Sigmoid colon (tissue), 7 donors: ENCODE results near the gene USP15. TPM values are rescaled to one million over a fixed set of nuclear protein-coding genes. Genes with fewer than 3 reads are reported as not detected.

Experiments
- DNase-seq: peaks from one replicate; pipeline ENCODE4 v3.0.0-alpha.2; 2019
- H3K27ac ChIP-seq, 4 donors: fragments of 200-600 bp; sonication (generic); one replicate each; pipeline ENCODE4 v1.5.1; 2016 to 2019; ENCODE audit warnings: mild to moderate bottlenecking in 1 of 4
- H3K27me3 ChIP-seq, 3 donors: fragments of 200-600 bp; sonication (generic); one replicate each; pipeline ENCODE4 v1.5.1; 2019; ENCODE audit warnings: mild to moderate bottlenecking in 1 of 3
- H3K36me3 ChIP-seq, 4 donors: fragments of 200-600 bp; sonication (generic); one replicate each; pipeline ENCODE4 v1.5.1; 2016 to 2019
- H3K4me1 ChIP-seq, 4 donors: fragments of 200-600 bp; sonication (generic); one replicate each; pipeline ENCODE4 v1.5.1; 2017 to 2019
- H3K4me3 ChIP-seq, 4 donors: fragments of 200-600 bp; sonication (generic); one replicate each; pipeline ENCODE4 v1.5.1; 2017 to 2019; ENCODE audit warnings: mild to moderate bottlenecking in 2 of 4, moderate library complexity in 1 of 4
- H3K9me3 ChIP-seq, 4 donors: fragments of 200-600 bp in 3 of 4; sonication (generic) in 3 of 4; one replicate each; pipeline versions ENCODE4 v1.5.1 to v1.6.1; 2013 to 2019
- EP300 ChIP-seq, 4 donors: sonication (generic); formaldehyde crosslinking; IDR thresholded peaks; one replicate each; pipeline ENCODE4 v1.6.1; 2017; ENCODE audit warnings: antibody characterized with exemption in 4 of 4
- POLR2A ChIP-seq, 2 donors: fragments of 450-650 bp; IDR thresholded peaks; one replicate each; pipeline ENCODE4 v1.6.1; 2016; ENCODE audit warnings: antibody characterized with exemption in 2 of 2, mild to moderate bottlenecking in 2 of 2, moderate library complexity in 2 of 2
- POLR2AphosphoS5 ChIP-seq, 4 donors: sonication (generic); formaldehyde crosslinking; IDR thresholded peaks; one replicate each; pipeline ENCODE4 v1.6.1; 2017; ENCODE audit warnings: antibody characterized with exemption in 4 of 4
- whole genome bisulfite sequencing, 2 donors: extraction: QIAGEN DNeasy Blood & Tissue Kit; methylation state at CpG; one replicate each; pipeline ENCODE4 v1.1.7; 2013; 5-methylcytosine and 5-hydroxymethylcytosine counted together
- intact Hi-C: fragments of 100-400 bp; cut with DNase I; formaldehyde crosslinking; loops from one replicate; pipeline ENCODE4 v1.15.1; 2023
- polyA plus RNA-seq, 3 donors: library from polyadenylated mRNA; stranded (reverse); fragments of 200-250 nt; gene quantifications; one replicate each; pipeline ENCODE4 v1.2.3, GENCODE V29; 2013
- total RNA-seq, 4 donors: library from RNA; depleted of rRNA; stranded (reverse); fragments of >200 nt; gene quantifications; one replicate each; pipeline ENCODE4 v1.1.0, GENCODE V29; 2016
- TF ChIP-seq, protein P1 (sequence below), 4 experiments: fragments of 450-650 bp in 3 of 4; fragments of 200-600 bp in 1 of 4; IDR thresholded peaks; one replicate each; pipeline ENCODE4 v1.5.1; 2016 to 2019; ENCODE audit warnings: antibody characterized with exemption in 4 of 4, mild to moderate bottlenecking in 3 of 4, moderate library complexity in 2 of 4
- donor health status: healthy with polysubstance abuse.
- donor health status: Bipolar disorder and iron deficiency.
- donor health status: healthy.

Gene USP15
- total and polyA plus RNA-seq, 7 donors, result 22.2 to 78.4 (median 63.7) TPM

GRCh38 chr12:62305778-62306177 lies 45.6 kb downstream of the USP15 start:
- TF ChIP-seq EP300 (IDR thresholded peaks at IDR 0.05) (no peak), POLR2A (IDR thresholded peaks at IDR 0.05) (no peak), POLR2AphosphoS5 (IDR thresholded peaks at IDR 0.05) (no peak)
- TF ChIP-seq, protein P1, sequence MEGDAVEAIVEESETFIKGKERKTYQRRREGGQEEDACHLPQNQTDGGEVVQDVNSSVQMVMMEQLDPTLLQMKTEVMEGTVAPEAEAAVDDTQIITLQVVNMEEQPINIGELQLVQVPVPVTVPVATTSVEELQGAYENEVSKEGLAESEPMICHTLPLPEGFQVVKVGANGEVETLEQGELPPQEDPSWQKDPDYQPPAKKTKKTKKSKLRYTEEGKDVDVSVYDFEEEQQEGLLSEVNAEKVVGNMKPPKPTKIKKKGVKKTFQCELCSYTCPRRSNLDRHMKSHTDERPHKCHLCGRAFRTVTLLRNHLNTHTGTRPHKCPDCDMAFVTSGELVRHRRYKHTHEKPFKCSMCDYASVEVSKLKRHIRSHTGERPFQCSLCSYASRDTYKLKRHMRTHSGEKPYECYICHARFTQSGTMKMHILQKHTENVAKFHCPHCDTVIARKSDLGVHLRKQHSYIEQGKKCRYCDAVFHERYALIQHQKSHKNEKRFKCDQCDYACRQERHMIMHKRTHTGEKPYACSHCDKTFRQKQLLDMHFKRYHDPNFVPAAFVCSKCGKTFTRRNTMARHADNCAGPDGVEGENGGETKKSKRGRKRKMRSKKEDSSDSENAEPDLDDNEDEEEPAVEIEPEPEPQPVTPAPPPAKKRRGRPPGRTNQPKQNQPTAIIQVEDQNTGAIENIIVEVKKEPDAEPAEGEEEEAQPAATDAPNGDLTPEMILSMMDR (IDR thresholded peaks at IDR 0.05), result no peak

GRCh38 chr12:62306569-62307530 lies 46.6 kb downstream of the USP15 start:
- 92 to 95% methylated on average over 7 of the region's 7 CpGs for WGBS, 2 donors
- peaks cover 0 to 55% (median 11%) of the 10 kb centered on the region in 4 donors for H3K36me3 ChIP-seq

More at GRCh38 chr12:62305778-62306177, 45.6 kb downstream of the USP15 start:
- DNase-seq, result no peak
- Histone ChIP-seq H3K9me3 (no peaks in the 10 kb centered on the region), H3K27me3 (no peaks in the 10 kb centered on the region), H3K4me1 (peaks cover 0 to 17% (median 4%) of the 10 kb centered on the region in 4 donors), H3K36me3 (peaks cover 0 to 55% (median 11%) of the 10 kb centered on the region in 4 donors), H3K27ac (no peak overlapping the region), H3K4me3 (no peak overlapping the region)
- WGBS, 2 donors, result 99% methylated on average over 8 of the region's 8 CpGs
- intact Hi-C loops, result no loop called here

GRCh38 chr12:62308201-62308600 lies 48.0 kb downstream of the USP15 start:
- DNase-seq, result no peak
- TF ChIP-seq POLR2AphosphoS5 (IDR thresholded peaks at IDR 0.05) (no peak), EP300 (IDR thresholded peaks at IDR 0.05) (no peak), POLR2A (IDR thresholded peaks at IDR 0.05) (no peak)
- TF ChIP-seq, protein P1 (IDR thresholded peaks at IDR 0.05), result no peak
- Histone ChIP-seq H3K36me3 (peaks cover 0 to 47% (median 11%) of the 10 kb centered on the region in 4 donors), H3K9me3 (no peaks in the 10 kb centered on the region), H3K4me1 (peaks cover 0 to 24% (median 1%) of the 10 kb centered on the region in 4 donors), H3K27ac (no peak overlapping the region), H3K4me3 (no peak overlapping the region), H3K27me3 (no peaks in the 10 kb centered on the region)
- intact Hi-C loops, result no loop called here
- WGBS, 2 donors, result 98% methylated on average over 3 of the region's 3 CpGs

More at GRCh38 chr12:62306569-62307530, 46.6 kb downstream of the USP15 start:
- peaks cover 0 to 12% (median 1%) of the 10 kb centered on the region in 4 donors for H3K4me1 ChIP-seq
- no peak for DNase-seq
- H3K4me3 ChIP-seq, result no peak overlapping the region
- no peaks in the 10 kb centered on the region for H3K9me3 ChIP-seq
- intact Hi-C loops, result no loop called here
- no peak overlapping the region for H3K27ac ChIP-seq
- H3K27me3 ChIP-seq, result no peaks in the 10 kb centered on the region
- TF ChIP-seq POLR2A (IDR thresholded peaks at IDR 0.05) (no peak), POLR2AphosphoS5 (IDR thresholded peaks at IDR 0.05) (no peak), EP300 (IDR thresholded peaks at IDR 0.05) (no peak)
- TF ChIP-seq, protein P1 (IDR thresholded peaks at IDR 0.05), result no peak

GRCh38 chr12:62313727-62314380 lies 53.6 kb downstream of the USP15 start:
- 60 to 71% methylated on average over 2 of the region's 2 CpGs for whole genome bisulfite sequencing, 2 donors
- H3K27ac ChIP-seq, result no peak overlapping the region
- DNase-seq, result no peak
- H3K4me3 ChIP-seq, result no peak overlapping the region
- peaks cover 0 to 21% (median 1%) of the 10 kb centered on the region in 4 donors for H3K4me1 ChIP-seq
- no peak for TF ChIP-seq POLR2AphosphoS5 (IDR thresholded peaks at IDR 0.05)
- TF ChIP-seq, protein P1 (IDR thresholded peaks at IDR 0.05), result no peak
- intact Hi-C loops, result no loop called here
- no peaks in the 10 kb centered on the region for H3K9me3 ChIP-seq
- no peaks in the 10 kb centered on the region for H3K27me3 ChIP-seq
- peaks cover 0 to 2% (median 0%) of the 10 kb centered on the region in 4 donors for H3K36me3 ChIP-seq
